AG10803 (cell line): ENCODE measurements around the gene CTSD.
A peak's percentile ranks its signal among the peaks of the same experiment; 100 is the strongest.

Experiments used
- DNase-seq: peaks from one replicate; pipeline ENCODE4 v3.0.0; 2010; ENCODE audit warnings: low read depth
- H3K4me3 ChIP-seq: 2 replicates; pipeline ENCODE4 v1.5.1; 2011; ENCODE audit warnings: mild to moderate bottlenecking, low read length, control low read depth
- TF ChIP-seq, protein P1 (sequence below): conservative IDR thresholded peaks from 2 replicates; pipeline ENCODE4 v1.5.1; 2011; ENCODE audit warnings: mild to moderate bottlenecking, low read length, control low read depth, inconsistent platforms

The CTSD gene

DNA sequence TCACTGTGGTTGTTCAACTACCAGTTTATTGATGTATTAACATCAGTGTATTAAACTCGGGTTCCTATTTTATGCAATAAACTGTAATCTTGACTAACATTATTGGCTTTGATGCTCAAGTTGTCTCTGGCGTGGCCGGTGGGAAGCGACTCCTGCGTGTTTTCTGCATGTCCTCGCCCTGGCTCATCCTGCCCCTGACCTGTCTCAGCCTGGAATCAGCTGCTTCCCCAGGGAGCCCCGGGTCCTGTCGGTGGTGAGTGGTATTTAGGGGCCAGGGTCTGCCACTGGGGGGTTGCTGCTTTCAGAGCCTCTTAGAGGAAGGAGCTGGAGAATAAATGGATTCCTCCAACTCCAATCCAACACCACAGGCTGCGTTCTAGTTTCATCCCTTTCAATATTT is 35.9 kb downstream of the CTSD start:
- TF ChIP-seq, protein P1, sequence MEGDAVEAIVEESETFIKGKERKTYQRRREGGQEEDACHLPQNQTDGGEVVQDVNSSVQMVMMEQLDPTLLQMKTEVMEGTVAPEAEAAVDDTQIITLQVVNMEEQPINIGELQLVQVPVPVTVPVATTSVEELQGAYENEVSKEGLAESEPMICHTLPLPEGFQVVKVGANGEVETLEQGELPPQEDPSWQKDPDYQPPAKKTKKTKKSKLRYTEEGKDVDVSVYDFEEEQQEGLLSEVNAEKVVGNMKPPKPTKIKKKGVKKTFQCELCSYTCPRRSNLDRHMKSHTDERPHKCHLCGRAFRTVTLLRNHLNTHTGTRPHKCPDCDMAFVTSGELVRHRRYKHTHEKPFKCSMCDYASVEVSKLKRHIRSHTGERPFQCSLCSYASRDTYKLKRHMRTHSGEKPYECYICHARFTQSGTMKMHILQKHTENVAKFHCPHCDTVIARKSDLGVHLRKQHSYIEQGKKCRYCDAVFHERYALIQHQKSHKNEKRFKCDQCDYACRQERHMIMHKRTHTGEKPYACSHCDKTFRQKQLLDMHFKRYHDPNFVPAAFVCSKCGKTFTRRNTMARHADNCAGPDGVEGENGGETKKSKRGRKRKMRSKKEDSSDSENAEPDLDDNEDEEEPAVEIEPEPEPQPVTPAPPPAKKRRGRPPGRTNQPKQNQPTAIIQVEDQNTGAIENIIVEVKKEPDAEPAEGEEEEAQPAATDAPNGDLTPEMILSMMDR = no peak
- H3K4me3 ChIP-seq = no peak overlapping the region
- no peak for DNase-seq

DNA sequence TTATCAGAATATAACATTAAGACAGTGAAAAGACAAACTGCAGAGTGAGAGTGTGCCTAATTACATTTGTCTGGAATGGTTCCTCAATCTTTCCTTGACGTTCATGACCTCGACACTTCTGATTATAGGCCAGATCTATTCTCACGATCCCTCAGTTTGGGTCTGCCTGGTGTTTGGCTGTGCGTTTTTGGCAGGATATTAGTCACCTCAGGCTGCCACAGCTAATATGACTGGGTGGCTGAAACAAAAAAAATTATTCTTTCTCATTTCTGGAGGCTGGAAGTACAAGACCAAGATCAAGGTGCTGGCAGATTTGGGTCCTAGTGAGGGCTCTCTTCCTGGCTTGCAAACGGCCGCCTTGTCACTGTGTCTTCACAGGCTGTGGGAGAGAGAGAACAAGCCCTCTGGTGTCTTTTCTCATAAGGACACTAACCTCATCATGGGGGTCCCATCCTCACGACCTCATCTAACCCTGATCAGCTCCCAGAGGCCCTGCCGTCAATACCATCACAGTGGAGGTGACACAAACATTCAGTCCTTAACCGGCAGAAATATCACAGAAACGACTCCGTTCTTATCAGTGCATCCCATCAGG is 36.5 kb downstream of the CTSD start:
- no peak for DNase-seq
- no peak overlapping the region for H3K4me3 ChIP-seq
- TF ChIP-seq, protein P1 = no peak

DNA sequence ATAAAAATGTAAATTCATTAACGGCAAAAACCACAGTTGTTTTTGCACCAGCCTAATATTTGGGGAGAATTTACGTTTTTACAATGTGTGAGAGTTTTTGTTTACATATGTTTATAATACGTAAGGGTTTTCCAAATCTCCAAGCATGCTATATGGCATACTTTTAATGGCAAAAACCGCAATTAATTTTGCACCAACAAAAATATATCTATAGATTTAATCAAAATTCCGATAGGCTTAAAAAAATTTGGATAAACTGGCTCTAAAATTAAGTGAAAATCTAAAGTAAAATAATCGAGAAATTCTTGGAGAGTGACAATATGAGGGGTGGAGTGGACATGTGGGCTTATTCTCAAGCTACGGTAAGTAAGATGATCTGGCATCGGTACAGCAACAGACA is 43.9 kb downstream of the CTSD start:
- TF ChIP-seq, protein P1 = no peak

DNA sequence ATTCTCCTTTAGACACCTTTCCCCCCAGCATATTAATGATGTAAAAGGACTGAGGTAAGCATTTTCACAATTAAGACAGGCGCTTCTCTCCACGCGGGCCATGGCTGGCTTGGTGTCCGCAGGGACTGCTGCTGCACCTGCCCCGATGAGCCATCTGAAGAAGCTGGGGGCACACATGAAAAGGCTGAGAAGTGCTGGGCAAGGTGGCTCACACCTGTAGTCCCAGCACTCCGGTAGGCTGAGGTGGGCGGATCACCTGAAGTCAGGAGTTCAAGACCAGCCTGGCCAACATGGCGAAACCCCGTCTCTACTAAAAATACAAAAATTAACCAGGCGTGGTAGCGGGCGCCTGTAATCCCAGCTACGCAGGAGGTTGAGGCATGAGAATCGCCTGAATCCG is 45.4 kb downstream of the CTSD start:
- H3K4me3 ChIP-seq = no peak overlapping the region
- DNase-seq = no peak
- TF ChIP-seq, protein P1 = no peak

More for the DNA sequence above, 43.9 kb downstream of the CTSD start:
- DNase-seq = no peak
- H3K4me3 ChIP-seq = no peak overlapping the region

DNA sequence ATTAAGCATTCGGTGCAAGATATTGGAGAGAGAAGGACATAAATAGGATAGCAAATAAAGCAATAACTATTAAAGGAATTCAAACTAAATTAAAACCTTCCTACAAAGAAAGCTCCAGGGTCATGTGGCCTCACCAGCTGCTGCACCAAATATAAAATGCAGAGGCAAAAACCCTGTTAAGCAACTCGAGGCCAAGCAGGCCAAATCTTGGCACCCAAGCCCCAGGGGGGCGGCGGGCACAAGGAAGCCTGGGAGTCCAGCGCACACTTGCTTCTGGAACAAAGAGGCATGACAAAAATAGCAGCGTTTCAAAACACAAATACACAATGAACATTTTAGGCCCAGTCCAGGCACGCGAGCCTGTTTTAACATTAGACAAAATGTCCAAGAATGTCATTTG is 46.0 kb downstream of the CTSD start:
- no peak overlapping the region for H3K4me3 ChIP-seq
- DNase-seq = peak; percentile 18
- TF ChIP-seq, protein P1 = no peak

DNA sequence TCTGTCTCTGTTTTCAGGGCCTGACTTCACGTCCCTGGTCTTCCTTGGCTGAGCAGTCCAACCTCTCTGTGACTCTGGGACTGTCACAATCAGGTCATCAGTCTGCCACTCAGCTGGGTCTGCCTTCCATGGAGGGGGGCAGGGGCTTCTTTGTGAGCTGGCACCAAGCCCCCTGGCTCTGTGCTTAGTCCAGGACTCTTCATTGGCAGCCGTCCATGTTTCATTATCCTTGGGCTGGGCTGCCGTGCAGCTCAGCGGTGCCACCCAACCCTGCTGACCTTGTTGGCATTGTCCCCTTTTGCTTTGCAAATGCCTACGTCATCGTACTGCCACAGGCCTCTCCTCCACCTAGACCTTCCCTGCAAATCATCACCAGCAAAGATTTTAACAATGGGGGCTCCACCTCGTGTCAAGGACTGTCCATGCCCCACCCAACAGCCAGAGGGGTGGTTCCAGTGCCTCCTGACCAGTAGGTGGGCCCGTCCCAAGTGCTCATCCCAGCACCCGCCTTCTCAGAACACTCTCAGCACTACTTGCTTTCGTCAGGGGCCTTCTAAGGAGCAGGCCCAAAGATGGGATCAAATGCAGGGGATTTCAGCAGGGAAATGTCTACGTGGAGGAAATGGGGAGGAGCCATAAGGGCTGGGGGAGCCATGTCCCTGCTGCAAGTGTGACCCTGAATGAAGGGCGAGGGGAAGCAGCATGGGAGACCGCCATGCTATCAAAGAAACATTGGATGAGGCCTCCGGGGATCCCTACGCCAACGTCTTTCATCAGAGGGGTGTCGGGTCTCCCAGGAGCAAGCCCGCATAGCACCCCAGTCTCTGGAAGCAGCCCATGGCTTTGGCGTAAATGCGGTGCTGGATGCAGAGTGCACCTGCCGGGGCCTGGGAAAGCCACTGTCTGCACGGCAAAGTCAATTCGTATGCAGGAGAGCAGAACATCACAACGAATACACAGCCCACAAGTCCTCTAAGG is 48.5 kb downstream of the CTSD start:
- H3K4me3 ChIP-seq = no peak overlapping the region
- TF ChIP-seq, protein P1 = no peak
- no peak for DNase-seq

DNA sequence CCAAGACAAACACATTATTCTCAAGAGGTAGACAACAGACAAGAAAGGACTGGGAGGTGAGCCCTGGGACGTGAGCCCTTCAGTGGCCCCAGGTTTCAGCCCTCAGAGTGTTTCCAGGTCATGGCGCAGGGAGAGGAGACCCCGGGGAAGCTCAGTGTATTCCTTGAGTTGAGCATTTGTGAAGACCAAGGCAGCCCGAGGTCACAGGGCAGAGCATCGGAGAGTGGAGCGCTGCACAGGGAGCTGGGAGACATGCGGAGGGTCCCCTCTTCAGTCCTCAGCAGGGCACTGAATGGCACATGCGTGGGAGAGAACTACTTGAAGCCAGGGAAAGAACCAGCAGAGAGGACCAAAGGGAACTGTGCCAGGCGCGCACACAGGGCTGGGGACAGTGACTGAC is 55.0 kb downstream of the CTSD start:
- no peak for DNase-seq

More for the DNA sequence above, 55.0 kb downstream of the CTSD start:
- TF ChIP-seq, protein P1 = no peak
- H3K4me3 ChIP-seq = no peak overlapping the region
